Limb (tissue), 2 donors: ENCODE measurements around the gene GADD45G.

Experiments used
- DNase-seq, 2 donors: peaks; one replicate each; pipeline ENCODE4 v3.0.0-alpha.2; 2016; ENCODE audit errors: extremely low spot score in 2 of 2

Gene GADD45G

DNA sequence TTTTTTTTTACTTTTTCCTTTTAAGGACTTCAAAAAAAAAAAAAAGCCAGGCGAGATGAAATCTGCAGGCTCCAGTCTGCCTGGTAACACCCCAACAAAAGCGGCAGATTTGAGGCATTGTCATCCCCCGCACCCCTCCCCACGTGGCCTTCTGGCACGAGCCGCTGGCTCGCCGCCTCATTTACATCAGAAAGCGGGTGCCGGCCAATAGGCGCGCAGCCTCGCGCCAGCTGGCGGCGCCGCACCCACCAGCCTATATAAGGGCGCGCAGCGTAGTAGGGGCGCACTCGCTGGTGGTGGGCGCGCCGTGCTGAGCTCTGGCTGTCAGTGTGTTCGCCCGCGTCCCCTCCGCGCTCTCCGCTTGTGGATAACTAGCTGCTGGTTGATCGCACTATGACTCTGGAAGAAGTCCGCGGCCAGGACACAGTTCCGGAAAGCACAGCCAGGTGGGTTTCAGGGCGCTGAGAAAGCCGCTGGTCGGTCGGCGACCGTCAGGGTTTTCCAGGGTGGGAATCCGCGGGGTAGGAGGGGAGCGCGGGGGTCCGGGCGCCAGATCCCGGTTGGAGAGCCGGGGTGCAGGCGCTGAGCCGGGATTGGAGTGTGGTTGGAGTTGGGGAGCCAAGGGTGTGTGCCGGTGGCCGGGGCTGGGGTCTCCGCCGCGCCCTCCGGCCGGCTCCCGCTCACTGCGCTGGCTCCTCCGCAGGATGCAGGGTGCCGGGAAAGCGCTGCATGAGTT is at the start of gene GADD45G:
TSS of gene GADD45G (plus strand) at position 284 of the 736 bp plus-strand sequence. CDS start at position 394, 110 bp downstream.
- peak; percentile 77 to 94 for DNase-seq

GRCh38 chr9:89555036-89555415 is 49.8 kb upstream of the GADD45G start:
- DNase-seq = no peak

DNA sequence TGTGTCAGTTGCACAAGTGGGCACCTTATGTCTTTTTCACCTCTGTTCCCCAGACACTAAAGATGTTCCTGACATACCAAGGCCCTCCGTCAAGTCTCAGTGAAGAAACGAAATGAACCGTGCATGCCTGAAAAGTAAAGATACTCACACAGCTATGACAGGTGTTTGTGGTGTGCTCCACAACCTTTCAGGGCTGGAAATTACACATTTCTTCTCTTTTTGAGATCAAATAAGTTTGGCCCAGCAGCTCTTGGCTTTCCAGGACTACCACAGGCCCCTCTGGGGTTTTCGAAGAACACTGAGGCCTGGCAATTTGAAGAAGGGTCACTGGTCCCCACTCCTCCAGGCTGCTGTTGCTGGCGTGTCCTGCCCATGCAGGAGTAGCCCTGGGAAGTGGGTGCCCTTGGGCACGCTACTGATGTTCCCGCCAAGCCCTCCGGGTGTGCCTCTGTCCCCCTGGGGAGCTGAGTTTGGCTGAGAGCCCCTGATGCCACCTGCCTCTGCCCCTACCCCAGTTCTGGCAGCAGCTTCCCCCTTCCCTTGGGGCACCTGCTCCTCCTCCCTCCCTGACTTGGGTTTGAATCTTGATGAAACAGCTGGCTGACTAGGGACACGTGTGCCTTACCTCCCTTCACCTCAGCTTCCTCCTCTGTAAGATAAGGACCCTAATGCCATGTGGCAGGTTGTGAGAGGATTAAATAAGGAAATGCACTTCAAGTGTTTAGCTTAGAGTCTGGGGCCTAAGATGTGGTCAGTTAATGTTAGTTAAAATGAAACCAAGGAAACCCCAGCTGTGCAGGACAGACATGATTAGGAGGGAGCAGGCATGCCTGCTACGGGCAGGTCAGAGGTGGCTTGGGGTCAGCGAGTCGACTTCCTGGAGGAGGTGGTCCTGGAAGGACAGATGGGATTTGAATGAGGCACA is 49.1 kb upstream of the GADD45G start:
- DNase-seq = no peak

GRCh38 chr9:89558196-89558899 is 46.5 kb upstream of the GADD45G start:
- no peak for DNase-seq

GRCh38 chr9:89558948-89559347 is 45.9 kb upstream of the GADD45G start:
- DNase-seq = no peak

DNA sequence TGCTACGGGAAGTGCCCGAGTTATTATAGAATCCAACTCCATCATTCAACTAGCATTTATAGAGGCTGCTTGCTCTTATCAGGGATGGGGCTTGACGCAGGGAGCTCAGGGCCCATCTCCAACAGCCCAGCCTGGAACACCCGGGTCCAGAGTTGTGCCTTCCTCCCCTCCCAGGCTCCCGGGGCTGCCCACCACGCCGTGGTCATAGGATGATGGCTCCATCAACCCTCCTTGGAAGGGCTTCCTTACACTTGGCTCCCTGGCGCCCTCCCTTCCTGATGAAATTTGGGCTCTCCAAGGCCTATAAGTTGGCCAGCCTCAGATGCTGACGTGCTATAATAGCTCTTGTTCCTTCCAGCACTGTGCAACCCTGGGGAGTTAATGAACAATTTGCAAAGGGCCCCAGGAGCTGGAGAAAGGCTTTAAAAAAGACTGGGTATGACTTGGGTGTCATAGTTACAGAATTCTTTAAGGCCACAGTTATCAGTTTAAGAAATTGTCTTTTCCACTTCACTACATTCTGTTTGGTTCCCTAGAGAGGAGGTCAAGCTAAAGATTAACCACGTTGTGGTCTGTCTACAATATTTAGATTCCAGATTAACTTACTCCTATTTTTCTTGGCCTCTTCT is 42.5 kb upstream of the GADD45G start:
- no peak for DNase-seq

- no peak for DNase-seq
Observed at GRCh38 chr9:89563571-89564345, 41.1 kb upstream of the GADD45G start.

- no peak for DNase-seq
Observed at GRCh38 chr9:89564346-89564878, 40.4 kb upstream of the GADD45G start.

DNA sequence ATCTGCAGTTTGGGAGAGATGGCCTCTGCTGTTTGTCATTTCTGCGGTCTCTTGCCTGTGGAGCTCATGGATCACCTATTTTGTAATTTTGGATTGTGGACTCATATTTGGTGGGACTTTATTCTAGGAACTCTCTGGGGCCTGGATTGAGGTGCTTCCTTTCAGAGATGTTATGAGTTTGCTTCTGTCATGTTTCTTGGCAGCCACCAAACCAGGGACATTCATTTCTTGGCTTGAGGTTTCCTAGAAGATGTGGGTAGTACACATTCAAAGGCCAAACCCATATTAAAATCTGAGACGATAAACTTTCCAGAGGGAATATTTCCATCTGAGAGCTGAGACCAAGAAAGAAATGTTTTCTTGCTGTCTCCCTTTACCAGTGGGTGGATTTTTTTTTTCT is 37.2 kb upstream of the GADD45G start:
- no peak for DNase-seq

DNA sequence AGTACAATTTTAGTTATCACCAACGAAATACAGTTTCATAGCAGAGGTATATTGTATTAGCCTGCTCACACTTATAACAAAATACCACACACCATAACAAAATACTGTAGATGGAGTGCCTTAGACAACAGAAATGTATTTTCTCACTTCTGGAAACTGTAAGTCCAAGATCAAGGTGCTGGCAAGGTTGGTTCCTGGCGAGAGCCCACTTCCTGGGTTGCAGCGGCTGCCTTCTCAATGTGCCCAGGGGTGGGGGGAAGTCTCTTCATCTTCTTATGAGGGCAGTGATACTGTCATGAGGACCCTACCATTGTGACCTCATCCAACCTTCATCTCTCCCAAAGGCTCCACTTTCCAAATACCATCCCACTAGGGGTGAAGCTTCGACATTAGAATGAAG is 30.5 kb upstream of the GADD45G start:
- no peak for DNase-seq

DNA sequence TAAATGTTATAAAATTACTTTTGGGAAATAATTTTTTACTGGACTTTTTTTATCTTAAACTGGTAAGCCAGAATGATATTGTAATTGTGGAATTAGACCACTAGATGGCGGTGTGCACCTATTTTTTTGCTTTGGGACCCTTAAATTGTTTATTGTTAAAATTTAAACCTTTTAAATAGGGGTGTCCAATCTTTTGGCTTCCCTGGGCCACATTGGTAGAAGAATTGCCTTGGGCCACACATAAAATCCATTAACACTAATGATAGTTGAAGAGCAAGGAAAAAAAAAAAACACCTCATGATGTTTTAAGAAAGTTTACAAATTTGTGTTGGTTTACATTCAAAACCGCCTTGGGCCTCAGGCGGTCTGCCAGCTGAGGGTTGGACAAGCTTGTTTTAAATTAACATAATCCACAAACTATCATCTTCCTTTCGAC is 28.4 kb upstream of the GADD45G start:
- peak in 1 of 2 donors; percentile 36 for DNase-seq

DNA sequence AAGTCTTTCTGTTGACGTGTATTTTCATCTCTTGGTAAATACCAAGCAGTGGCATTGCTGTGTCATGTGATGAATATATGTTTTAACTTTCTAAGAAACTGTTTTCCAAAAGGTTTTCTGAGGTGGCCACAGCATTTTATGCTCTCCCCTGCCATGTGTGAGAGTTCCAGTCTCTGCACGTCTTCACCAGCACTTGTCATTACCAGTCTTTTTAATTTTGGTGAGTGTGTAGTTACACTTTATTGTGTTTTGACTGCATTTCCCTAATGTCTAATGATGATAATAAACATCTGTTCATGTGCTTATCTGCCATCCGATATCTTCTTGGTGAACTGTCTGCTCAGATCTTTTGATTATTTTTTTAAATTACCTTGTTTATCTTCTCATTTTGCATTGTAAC is 27.4 kb upstream of the GADD45G start:
- no peak for DNase-seq

DNA sequence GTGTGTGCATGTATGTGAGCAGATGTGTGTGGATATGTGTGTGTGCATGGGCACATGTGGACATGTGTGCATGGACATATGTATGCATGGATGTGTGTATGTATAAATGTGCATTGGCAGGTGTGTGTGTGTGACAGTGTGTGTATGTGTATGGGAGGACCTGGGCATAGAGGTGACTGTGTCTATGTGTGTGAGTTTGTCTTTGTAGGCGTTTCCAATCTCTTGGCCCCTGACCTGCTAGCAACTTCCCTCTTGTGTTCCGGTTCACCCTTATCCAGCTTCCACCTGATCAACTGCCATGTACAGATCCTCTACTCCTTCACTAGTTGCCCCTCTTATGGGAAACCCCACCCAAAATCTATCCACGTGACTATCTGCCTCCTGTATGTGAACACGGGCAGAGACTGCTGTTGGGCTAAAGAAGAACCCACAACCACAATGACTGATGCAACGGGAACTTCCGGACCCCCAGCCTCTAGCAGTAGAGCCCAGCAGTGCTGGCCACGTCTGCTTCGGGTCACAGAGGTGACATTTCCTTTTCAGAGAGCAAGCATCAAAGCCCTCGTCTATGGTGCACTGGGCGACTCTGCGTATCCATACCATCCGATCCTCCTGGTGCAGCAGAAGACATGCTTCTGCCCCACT is 24.9 kb upstream of the GADD45G start:
- no peak for DNase-seq

- DNase-seq = no peak
Observed at GRCh38 chr9:89586311-89586710, 18.5 kb upstream of the GADD45G start.

- no peak for DNase-seq
Observed at GRCh38 chr9:89588271-89588879, 16.4 kb upstream of the GADD45G start.

GRCh38 chr9:89590415-89590814 is 14.4 kb upstream of the GADD45G start:
- no peak for DNase-seq

GRCh38 chr9:89591274-89592212 is 13.3 kb upstream of the GADD45G start:
- DNase-seq = no peak

- no peak for DNase-seq
Observed at GRCh38 chr9:89592213-89592815, 12.5 kb upstream of the GADD45G start.
